Breast epithelium (tissue), 4 donors: ENCODE data around the gene USP2. TPM values are rescaled to one million over a fixed set of nuclear protein-coding genes. Genes with fewer than 3 reads are reported as not detected.
A peak's percentile ranks its signal among the peaks of the same experiment; 100 is the strongest.

Experiments used
- DNase-seq, 2 donors: peaks; one replicate each; pipeline ENCODE4 v3.0.0-alpha.2; 2019; ENCODE audit warnings: low spot score in 2 of 2
- H3K27ac ChIP-seq, 2 donors: fragments of 200-600 bp; sonication (generic) in 1 of 2; one replicate each; pipeline ENCODE4 v1.5.1; 2016 to 2019; ENCODE audit warnings: mild to moderate bottlenecking in 1 of 2
- H3K27me3 ChIP-seq, 2 donors: fragments of 200-600 bp; sonication (generic) in 1 of 2; one replicate each; pipeline versions ENCODE4 v1.5.1 to v1.6.0; 2017 to 2019; ENCODE audit warnings: control low read depth in 1 of 2, mild to moderate bottlenecking in 1 of 2
- H3K36me3 ChIP-seq: fragments of 200-600 bp; one replicate; pipeline ENCODE4 v1.5.1; 2019
- H3K4me1 ChIP-seq, 2 donors: fragments of 200-600 bp; sonication (generic); one replicate each; pipeline ENCODE4 v1.5.1; 2016 to 2019; ENCODE audit warnings: control low read depth in 1 of 2
- H3K4me3 ChIP-seq, 3 donors: fragments of 200-600 bp; sonication (generic); 1 replicate in 2 of 3; 2 replicates in 1 of 3; pipeline ENCODE4 v1.5.1; 2016 to 2019; ENCODE audit warnings: mild to moderate bottlenecking in 3 of 3, moderate library complexity in 2 of 3
- H3K9me3 ChIP-seq, 2 donors: fragments of 200-600 bp; sonication (generic) in 1 of 2; one replicate each; pipeline ENCODE4 v1.5.1; 2016 to 2019; ENCODE audit warnings: control low read depth in 1 of 2
- CTCF ChIP-seq, 3 donors: fragments of 450-650 bp; IDR thresholded peaks; one replicate each; pipeline ENCODE4 v1.5.1; 2016 to 2017; ENCODE audit warnings: antibody characterized with exemption in 3 of 3, mild to moderate bottlenecking in 3 of 3, moderate library complexity in 3 of 3
- POLR2A ChIP-seq: fragments of 450-650 bp; IDR thresholded peaks from one replicate; pipeline ENCODE4 v1.6.1; 2016; ENCODE audit warnings: antibody characterized with exemption, mild to moderate bottlenecking, moderate library complexity
- POLR2AphosphoS5 ChIP-seq, 3 donors: sonication (generic); formaldehyde crosslinking; IDR thresholded peaks; one replicate each; pipeline ENCODE4 v1.6.1; 2017; ENCODE audit warnings: antibody characterized with exemption in 3 of 3
- intact Hi-C: fragments of 100-400 bp; cut with DNase I; formaldehyde crosslinking; loops from one replicate; pipeline ENCODE4 v1.15.1; 2023; ENCODE audit warnings: low total_unique reads
- total RNA-seq, 3 donors: library from RNA; depleted of rRNA; stranded (reverse); fragments of >200 nt; gene quantifications; one replicate each; pipeline ENCODE4 v1.1.0, GENCODE V29; 2016

Gene USP2
- total RNA-seq, 3 donors from 2014 or later, result 0.48 to 3.8 (median 2.0) TPM

- no peak for DNase-seq
- no peak for TF ChIP-seq CTCF (IDR thresholded peaks at IDR 0.05)
- TF ChIP-seq POLR2A, result no peak
- no peak for TF ChIP-seq POLR2AphosphoS5 (IDR thresholded peaks at IDR 0.05)
- intact Hi-C loops, result no loop called here
- Histone ChIP-seq H3K9me3 (no peaks in the 10 kb centered on the region), H3K4me1 (peaks cover 0 to 8% of the 10 kb centered on the region in 2 donors), H3K36me3 (no peaks in the 10 kb centered on the region), H3K27ac (peak overlapping the region in 1 of 2 donors; percentile 57), H3K27me3 (no peaks in the 10 kb centered on the region), H3K4me3 (peak overlapping the region; percentile 40 to 72 (median 53))
Observed at GRCh38 chr11:119363851-119364590, 17.5 kb downstream of the USP2 start.

GRCh38 chr11:119363081-119363850 is 18.2 kb downstream of the USP2 start:
- TF ChIP-seq POLR2A, result no peak
- TF ChIP-seq POLR2AphosphoS5 (IDR thresholded peaks at IDR 0.05), result no peak
- TF ChIP-seq CTCF (IDR thresholded peaks at IDR 0.05), result no peak
- H3K4me1 ChIP-seq, result peaks cover 0 to 8% of the 10 kb centered on the region in 2 donors
- H3K4me3 ChIP-seq, result peak overlapping the region; percentile 40 to 72 (median 53)
- DNase-seq, result no peak
- H3K9me3 ChIP-seq, result no peaks in the 10 kb centered on the region
- no peaks in the 10 kb centered on the region for H3K36me3 ChIP-seq
- intact Hi-C loops, result no loop called here
- H3K27ac ChIP-seq, result peak overlapping the region in 1 of 2 donors; percentile 57
- no peaks in the 10 kb centered on the region for H3K27me3 ChIP-seq

- Histone ChIP-seq H3K4me3 (peak overlapping the region in 2 of 3 donors; percentile 40 to 72), H3K9me3 (no peaks in the 10 kb centered on the region), H3K36me3 (no peaks in the 10 kb centered on the region), H3K4me1 (peaks cover 0 to 8% of the 10 kb centered on the region in 2 donors), H3K27me3 (no peaks in the 10 kb centered on the region), H3K27ac (peak overlapping the region; percentile 73 to 81)
- intact Hi-C loops, result no loop called here
- no peak for DNase-seq
- TF ChIP-seq CTCF (IDR thresholded peaks at IDR 0.05) (no peak), POLR2AphosphoS5 (IDR thresholded peaks at IDR 0.05) (no peak), POLR2A (no peak)
Observed at GRCh38 chr11:119362741-119363080, 18.8 kb downstream of the USP2 start.

- no peaks in the 10 kb centered on the region for H3K36me3 ChIP-seq
- intact Hi-C loops, result no loop called here
- no peaks in the 10 kb centered on the region for H3K27me3 ChIP-seq
- no peak for DNase-seq
- TF ChIP-seq POLR2AphosphoS5 (IDR thresholded peaks at IDR 0.05) (no peak), POLR2A (no peak), CTCF (IDR thresholded peaks at IDR 0.05) (no peak)
- no peaks in the 10 kb centered on the region for H3K9me3 ChIP-seq
- H3K27ac ChIP-seq, result peak overlapping the region; percentile 73 to 81
- H3K4me1 ChIP-seq, result peaks cover 0 to 8% of the 10 kb centered on the region in 2 donors
- H3K4me3 ChIP-seq, result peak overlapping the region in 1 of 3 donors; percentile 40
Observed at GRCh38 chr11:119361941-119362725, 19.4 kb downstream of the USP2 start.
